A549 (cell line): ENCODE data around the gene MBNL1.

Experiments
- BHLHE40 ChIP-seq: IDR thresholded peaks from 2 replicates; pipeline ENCODE4 v1.6.1; 2012; ENCODE audit warnings: low read depth, low read length, inconsistent platforms
- CTCF ChIP-seq: fragments of >200 bp; sonication (Bioruptor Twin); formaldehyde crosslinking; IDR thresholded peaks from 3 replicates; pipeline ENCODE4 v1.5.1; 2016
- ELK1 ChIP-seq: fragments of 150-350 bp; IDR thresholded peaks from 2 replicates; pipeline ENCODE4 v1.6.1; 2014; ENCODE audit warnings: low read depth, mild to moderate bottlenecking, low read length
- HOXB13 ChIP-seq: fragments of 250-450 bp; sonication (Bioruptor Pico); IDR thresholded peaks from 2 replicates; pipeline ENCODE4 v1.5.0; 2020; ENCODE audit warnings: low read depth, mild to moderate bottlenecking, moderate library complexity
- NPAS2 ChIP-seq: fragments of 250-450 bp; sonication (Bioruptor Pico); IDR thresholded peaks from 2 replicates; pipeline ENCODE4 v1.8.0; 2022; ENCODE audit warnings: mild to moderate bottlenecking, moderate library complexity, borderline replicate concordance
- RFX5 ChIP-seq: fragments of 450-650 bp; IDR thresholded peaks from 2 replicates; pipeline ENCODE4 v1.7.1; 2014; ENCODE audit warnings: antibody characterized with exemption, mild to moderate bottlenecking, moderate library complexity

GRCh38 chr3:152394246-152394645 lies 125.5 kb downstream of the MBNL1 start:
- no peak for TF ChIP-seq HOXB13 (CRISPR knock-in tag)
- TF ChIP-seq BHLHE40 = no peak
- no peak for TF ChIP-seq CTCF
- TF ChIP-seq ELK1 = no peak
- no peak for TF ChIP-seq NPAS2 (CRISPR knock-in tag)
- no peak for TF ChIP-seq RFX5
